HG03280 (cell line): ENCODE measurements around the gene SMYD2.
A peak's percentile ranks its signal among the peaks of the same experiment; 100 is the strongest.

Source experiments
- ATAC-seq: cut with Tn5 transposase; IDR thresholded peaks from one replicate; pipeline ENCODE4 v1.9.1; 2021; ENCODE audit warnings: mild to moderate bottlenecking, moderate library complexity; ENCODE audit not compliant: unreplicated experiment

Gene SMYD2

DNA sequence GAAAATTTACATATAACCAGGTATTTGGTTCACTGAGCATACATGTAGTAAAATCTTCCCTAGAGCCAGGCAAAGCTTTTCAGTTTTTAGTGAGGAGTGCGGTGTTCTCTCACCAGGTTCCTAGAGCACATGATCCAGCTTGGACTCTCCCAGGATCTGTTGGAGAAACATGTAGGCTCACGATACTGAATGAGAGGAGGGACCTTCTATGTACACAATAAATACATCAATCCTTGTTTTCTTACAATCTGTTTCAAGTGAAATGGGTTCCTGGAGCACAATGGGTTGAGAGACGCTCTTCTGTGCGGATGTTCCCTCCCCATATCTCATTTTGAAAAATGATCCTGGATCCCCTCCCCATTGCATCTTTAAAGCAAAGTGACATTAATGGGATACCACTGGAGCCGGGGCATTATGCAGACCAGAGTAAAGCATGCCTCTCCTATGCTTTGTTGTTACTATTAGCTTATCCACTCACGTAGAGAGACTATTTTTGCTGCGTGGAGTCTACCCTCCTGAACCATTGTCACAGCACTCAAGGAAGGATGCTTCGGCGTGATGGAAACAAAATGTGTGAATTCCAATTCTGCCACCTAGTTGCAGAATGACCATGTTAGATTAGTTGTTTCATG, 19.3 kb downstream of the SMYD2 start:
- no peak for ATAC-seq

DNA sequence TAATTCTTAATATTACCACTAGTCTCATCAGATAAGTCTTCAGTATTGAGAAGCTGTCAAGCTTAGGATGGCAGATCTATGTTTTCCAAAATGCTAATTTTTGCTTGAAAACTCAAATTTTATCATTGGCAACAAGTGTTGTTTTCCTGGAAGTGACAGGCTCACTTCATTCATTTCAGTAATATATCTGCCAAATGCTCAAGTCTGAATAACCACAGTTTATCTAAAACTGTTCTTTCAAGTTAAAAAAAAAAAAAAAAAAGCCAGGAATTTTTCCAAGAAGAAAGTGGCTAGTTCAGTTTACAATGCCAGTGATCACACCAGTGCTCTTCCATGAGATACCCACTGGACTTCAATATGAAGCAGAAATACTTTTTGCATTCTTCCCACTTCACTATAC, 20.6 kb downstream of the SMYD2 start:
- no peak for ATAC-seq

DNA sequence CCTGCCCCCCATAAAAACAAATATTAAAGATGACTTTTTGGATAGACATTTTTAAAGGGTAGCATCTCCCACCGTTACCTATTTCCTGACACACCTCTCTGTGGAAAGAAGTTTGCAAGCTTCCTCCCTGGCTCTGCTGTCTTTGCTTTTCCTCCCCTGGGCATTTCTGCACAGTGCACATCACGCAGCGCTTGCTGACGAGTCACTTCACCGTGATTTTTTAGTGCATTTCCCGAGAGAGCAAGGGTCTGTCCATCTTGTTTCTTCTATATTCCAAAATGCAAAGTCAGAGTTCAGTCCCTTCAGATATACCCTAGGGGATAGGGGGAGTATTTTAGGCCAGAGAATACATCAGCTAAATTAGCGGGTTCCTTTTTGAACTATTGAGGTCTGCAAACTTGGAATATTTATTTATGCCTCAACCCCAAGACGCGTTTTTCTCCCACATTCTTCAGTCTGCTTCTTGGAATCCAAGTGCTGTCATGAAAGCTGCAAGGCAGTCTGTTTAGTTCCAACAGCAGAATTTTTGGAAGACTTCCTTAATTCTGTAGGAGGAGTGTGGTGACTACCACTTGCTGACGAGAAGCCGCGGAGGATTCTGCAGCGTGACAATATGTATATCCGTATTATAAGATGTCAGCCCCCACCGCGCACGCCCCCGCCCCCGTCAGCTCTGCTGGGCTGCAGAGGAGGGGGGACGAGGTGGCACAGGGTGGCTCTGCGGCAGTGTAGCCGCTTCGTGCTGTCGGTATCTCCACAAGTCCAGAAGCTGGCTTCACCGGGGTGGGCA, 22.4 kb downstream of the SMYD2 start:
- no peak for ATAC-seq

DNA sequence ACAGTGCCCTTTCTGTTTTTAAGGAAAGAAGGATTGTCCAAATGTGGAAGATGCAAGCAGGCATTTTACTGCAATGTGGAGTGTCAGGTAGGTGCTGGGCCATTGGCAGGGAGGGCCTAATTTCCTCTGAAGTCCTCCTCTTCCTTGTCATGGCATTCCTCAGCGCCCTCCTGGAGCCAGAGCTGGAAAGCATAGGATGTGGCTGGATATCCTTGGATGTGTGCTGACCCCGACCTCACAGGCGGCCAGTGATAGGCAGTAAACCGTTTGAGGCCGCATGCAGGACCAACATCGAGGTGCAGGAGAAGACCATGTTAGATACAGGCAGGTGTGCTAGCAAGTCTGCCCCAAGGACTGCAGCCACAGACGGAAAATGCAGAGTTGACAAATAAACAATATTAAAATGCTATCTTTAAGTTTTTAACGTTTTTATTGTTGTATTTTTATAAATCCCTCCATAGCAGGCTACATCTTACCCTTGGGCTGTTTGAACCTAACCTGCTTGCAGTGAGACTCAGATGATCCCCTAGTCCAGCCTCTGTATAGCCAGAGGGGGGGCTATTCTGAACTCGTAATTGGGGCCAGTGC, 24.3 kb downstream of the SMYD2 start:
- no peak for ATAC-seq

DNA sequence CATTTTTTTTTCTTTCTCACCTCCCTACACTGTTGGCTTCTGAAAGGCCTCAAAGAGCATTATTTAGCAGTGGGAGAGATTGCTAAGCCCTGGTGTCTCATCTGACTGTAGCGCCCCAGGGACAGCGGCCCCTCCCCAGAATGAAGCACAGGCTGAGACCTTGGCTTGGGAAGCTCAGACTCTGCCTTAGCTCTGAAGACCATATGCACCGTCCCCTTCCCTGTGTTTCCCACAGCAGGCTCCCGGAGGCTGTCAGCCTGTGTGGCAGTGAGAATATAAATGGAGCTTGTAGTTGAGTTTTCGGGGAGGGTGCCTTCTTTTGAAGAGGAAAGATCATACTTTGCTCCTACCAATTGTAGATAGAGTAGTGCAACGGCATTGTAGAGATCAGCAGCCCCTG, 25.3 kb downstream of the SMYD2 start:
- no peak for ATAC-seq

DNA sequence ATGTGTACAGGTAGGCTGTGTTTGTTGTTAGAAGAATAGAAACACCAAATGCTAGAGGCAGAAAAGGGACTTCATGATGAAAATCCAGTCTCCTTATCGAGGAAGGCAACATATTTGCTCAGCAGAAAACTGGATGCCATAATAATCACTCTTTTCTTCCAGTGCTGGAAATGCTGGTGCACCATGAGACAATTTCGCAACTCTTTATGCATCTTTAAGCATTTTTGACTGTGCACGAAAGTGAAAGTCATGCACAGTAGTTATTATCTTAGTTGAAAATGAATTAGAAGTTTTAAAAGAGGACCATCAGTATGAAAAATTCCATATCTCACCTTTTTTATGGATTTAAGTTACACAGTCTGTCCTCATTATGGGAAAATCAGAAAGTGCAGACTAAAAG, 29.1 kb downstream of the SMYD2 start:
- no peak for ATAC-seq

DNA sequence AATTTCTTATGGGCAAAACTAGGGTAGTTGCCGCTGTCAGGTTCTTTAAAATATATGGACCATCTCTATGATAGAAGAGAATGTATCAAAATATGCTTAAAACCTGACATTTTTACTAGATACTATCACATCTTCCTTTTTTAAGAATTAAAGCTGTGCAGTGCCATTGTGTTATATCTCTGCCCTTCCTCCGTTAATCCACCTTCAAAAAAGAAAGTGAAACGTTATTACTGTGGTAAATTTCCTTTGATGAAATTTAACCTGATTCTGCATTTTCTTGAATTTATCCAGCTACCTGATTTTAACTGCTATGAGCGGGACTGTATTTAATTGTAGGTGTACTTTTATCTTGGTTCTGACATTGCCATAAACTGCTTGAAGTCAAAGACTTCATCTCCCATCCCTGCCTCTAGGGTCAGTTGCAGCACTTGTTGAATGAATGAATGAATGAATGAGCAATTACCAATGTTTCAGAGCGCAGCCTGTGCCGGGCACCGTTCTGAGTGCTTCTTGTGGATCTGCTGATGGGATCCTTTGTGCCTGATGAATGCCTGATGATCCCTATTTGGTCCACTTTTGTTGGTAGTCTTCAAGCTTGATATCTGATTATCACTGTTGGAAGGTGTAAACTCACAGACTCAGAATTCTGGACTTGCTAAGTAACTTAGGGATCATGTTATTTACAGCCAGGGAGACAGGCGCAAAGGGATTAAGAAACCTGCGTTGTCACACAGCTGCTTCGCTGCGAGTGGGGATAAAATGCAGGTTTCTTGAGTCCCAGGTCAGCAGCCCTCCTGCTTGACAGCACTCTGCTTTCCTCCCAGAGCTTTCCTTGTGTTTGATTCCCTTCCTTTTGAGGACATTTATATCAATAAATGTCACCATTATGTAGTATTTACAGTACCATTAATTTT, 30.1 kb downstream of the SMYD2 start:
- no peak for ATAC-seq

DNA sequence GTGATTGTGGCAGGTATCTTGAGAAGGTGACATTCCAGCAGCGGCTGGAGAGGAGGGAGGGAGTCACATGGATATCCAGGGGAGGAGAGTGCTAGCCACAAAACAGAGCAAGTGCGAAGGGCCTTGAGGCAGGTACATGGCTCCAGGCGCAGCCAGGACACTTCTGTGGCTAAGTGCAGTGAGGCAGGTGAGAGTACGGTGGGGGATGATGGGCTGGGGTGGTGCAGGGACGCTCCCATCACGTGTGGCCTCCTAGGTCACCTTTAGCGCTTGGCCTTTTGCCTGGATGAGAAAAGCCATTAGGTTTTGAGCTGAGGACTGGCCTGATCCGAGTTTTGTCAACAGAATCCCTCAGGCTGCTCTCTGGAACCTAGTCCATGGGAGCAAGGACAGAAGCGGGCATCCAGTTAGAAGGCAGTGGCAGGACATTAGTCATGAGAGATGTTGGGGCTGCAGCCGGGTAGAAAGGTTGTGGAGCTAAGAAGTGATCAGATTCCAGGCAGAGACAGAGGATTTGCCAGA, 31.6 kb downstream of the SMYD2 start:
- ATAC-seq: no peak

DNA sequence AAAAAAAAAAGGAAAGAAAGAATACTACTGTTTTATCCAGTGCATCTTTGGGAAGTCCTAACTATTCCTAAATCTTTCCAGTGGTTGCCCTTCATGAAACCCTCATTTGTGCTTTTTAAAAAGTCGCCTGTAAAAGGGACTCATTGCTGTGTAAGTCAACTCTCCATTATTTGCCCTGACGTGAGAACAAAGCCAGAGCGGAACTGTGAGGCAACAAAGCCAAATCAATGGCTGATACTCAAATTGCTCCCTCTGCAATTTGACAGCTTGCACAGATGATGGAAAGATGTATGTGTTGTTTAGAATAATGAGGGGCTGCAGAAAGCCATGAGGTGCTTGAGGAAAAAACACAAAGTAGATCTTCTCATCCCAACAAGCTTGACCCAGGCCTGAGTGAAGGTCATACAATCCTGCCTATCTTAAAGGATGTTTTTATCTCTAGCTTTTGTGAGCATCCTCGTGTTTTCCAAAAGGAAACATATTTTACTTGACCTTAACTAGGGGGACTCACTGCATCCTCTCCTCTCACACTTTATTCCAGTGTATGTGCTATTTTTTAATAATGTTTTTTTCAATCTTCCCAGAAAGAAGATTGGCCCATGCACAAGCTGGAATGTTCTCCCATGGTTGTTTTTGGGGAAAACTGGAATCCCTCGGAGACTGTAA, 33.4 kb downstream of the SMYD2 start:
- no peak for ATAC-seq

DNA sequence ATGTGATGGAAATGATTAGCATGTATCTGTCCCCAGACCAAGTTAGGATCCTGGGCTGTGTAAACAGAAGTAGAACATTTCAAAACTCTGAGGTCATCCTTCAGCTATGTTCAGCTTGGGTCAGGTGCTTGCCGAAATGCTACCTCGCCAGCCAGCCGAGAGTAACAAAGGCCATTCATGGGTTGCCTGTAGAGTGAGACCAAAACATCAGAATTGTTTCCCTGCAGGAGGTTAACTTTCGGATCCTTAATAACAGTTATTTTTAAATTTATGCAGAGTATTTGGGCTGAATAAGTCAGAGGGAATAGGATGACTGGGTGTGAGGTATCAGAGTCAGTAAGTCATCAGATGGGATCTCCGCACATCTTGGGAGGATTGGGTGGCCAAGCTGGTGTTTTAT, 35.6 kb downstream of the SMYD2 start:
- no peak for ATAC-seq

DNA sequence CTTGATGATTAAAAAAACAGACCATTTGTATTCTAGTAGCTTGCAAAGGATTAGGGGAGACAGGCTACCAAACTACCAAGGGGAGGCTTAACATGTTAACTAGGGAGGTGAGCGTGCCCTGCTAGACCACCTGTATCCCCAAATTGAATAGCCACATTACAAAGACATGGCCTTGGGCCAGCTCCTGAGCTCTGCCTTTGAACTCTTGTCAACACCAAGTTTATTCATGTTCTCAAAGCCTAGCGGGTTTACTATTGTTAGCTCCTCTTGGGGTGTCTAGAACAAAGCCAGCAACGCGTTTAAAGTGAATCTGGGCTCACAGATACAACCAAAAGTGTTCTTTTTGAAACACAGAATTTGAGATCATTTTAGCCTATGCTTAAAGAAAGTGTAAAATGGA, 36.3 kb downstream of the SMYD2 start:
- ATAC-seq: no peak

DNA sequence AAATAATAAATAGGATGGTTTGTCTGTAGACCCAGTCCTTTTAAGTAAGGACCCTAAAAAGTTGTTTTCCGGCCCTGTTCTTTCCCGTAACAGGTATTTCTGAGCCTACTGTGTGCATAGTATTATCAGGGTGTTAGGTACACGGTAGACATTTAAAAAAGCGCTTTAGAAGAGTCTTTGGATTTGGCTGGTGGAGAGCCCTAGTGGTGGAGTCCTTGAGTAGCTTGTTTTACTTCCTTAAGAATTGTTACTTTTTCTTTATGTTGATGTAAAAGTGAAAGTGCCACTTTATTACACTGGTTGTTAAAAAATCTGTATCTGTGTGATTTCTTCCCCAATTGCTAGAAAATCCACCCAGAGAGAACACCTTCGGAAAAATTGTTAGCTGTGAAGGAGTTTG, 36.8 kb downstream of the SMYD2 start:
- no peak for ATAC-seq

DNA sequence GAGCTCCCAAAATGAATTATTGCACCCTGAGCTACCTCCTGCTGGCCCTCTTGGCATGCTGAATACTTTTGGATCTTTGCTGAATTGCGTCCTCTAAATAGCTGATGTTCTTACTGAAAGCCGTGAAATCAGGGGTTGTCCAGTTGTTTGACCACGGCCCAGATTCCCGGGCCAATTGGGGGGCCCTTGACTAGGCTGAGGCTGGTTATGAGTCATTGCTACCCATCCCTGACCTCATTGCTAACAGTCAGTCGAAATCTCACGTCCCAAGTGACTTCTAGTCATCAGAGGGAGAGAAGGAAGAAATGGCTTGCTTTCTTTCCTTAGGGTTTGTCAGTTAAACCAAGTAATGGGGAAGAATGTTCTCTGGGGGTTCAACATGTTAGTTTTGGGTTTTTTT, 37.4 kb downstream of the SMYD2 start:
- ATAC-seq: peak; percentile 38

DNA sequence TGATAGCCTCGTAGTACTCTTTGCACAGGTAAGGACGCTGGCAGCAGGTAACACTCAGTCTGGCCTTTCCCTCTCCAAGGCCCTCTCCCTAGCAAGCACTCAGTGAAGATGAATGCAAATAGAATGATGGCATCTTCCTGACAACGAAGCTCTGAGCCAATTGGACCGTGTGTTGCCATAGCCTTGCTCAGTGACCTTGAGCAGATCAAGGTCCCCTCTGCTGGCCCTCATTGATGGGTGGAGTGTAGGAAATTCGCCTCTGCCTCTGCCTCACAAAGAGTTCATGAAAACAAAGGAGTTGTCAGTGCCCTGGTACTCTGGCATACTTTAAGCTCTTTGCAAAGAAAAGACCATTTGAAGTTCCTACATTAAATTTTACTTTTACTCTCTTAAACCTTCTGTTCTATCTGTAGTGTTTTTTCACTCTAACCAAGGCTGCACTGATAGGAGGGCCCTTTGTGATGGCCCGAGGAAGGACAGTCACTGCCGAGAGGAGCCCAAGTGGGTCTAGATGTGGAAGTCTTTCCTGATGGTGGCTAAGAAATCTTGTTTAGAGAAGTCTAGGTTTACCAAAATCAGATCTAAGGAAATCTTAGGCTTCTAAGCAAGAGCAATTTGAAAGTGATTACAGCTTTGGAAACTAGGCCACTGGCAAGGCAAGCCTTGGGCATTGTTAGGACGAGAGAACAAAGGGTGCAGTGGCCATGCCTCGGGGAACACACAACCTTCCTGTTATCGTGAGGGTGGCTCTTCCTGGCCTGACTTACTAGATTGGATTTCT, 38.2 kb downstream of the SMYD2 start:
- ATAC-seq: no peak

DNA sequence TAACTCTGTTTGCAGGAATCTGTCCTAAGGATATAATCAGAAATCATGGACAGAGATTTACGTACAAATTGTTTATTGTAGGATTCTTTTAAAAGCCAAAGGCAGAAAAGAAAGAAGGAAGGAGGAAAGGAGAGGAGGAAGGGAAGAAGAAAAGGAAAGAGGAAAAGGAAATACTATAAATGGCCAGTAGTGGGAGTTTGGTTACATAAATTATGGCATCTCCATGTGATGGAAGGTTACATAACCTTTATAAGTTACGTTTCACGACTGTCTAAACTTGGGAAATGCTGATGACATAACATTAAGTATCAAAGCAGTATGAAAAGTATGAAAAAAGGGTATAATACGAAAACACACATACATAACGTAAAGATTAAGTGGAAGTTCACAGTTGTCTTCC, 39.0 kb downstream of the SMYD2 start:
- no peak for ATAC-seq

DNA sequence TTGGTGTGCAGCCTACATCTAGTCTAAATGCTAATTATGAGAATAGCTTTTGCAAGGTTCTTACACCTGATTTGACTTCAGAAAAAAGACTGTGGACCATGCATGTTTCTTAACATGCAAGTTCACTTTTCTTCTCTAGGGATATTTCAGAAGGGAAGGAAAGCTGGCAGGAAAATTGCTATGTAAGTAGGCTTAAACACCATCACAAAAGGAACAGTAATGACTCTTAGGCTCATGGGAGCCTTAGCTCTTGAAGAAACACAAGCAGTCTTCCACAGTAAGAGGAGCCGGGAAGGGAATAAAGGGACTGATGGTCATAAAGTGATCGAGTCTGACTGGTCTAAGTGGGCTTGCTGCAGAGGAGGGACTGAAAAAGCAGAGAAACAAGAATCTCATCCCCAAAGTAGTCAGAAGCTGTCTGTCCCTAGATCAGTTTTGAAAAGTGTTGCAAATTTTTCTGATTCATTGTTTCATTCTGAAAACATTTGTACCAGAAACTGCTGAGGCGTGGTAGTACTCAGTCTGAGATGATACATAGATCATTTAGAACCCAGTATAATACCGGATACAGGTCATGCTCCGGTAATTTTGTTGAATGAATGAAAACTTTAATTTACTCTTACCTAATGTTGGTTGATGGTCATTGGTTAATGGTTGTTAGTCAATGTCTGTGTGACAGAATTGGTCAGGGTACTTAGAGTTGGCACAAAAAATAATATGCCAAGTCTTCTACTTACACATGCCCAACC, 40.9 kb downstream of the SMYD2 start:
- ATAC-seq: peak; percentile 63

DNA sequence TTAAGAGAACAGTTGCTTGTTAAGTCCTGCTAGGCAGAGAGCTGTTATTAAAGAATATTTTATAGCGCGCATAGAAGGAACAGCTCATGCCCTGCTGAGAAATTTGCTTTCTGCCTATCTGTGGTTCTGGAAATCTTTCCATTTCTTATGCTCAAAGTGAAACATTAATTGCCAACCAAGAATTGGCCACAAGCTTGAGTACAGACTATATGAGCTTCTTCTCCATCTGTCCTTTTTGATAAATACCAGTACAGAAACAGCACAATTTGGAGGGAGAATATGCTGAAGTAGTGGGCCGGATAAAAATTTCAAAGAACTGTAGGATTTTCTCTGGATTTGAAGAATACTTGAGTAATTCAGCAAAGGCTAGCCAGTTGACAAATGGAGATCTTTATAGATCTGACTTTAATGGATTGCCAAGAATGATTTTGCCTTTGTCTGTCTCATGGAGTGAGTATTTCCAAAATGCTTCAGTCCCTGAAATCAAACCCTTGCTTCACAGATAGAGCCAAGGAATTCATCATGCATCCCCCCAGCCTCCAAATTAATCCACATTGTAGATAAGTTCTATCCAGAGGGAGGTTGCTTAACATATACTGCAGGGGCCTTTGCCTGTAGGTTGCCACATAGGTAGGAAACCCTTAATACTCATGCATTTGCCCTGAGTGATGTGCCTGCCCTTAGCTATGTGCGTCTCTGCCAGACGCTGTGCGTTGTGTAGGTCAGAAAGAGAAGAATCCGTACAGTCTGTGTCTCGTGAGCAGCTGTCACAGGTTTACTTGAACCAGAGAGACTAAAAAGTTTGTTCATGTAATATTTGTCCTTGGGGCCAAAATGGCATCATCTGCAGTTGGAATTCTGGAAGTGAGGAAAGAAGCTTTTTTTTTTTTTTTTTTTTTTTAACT, 44.2 kb downstream of the SMYD2 start:
- no peak for ATAC-seq

DNA sequence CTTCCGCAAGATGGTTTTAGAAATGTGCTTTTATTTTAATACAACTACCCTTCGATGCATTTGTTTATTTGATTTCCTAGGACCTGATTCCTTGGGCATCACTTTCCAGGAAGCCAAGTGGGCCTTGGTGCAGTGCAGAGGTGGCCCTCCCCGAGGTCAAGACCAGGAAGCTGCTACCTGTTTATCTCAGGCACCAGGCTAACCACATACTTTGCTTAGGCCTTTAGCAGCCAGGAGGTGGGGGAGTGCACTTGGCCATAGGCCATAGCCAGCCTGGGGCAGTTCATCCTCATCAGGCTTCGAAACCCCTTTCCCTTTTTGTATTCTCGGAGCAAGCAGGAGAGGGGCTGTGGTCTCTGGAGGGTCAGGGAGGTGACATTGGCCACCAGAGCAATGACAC, 45.4 kb downstream of the SMYD2 start:
- ATAC-seq: peak; percentile 33
